Liver (tissue), 9 donors: ENCODE measurements around the gene MRAP2. TPM values are rescaled to one million over a fixed set of nuclear protein-coding genes. Genes with fewer than 3 reads are reported as not detected.
"Not testable (repeated sequence)": the region's sequence is repeated elsewhere in the genome, so short reads cannot be mapped to it uniquely, and the experiment has no call there.

Source experiments
- DNase-seq: peaks from one replicate; pipeline ENCODE4 v3.0.0-alpha.2; 2017; ENCODE audit warnings: low spot score
- H3K27ac ChIP-seq, 2 donors: one replicate each; pipeline ENCODE4 v1.7.0; 2013; ENCODE audit warnings: inconsistent platforms in 2 of 2, low read length in 2 of 2, control low read depth in 1 of 2, low read depth in 1 of 2, mild to moderate bottlenecking in 1 of 2
- H3K27me3 ChIP-seq, 4 donors: one replicate each; pipeline versions ENCODE4 v1.6.1 to v1.7.0; 2013; ENCODE audit warnings: low read length in 3 of 4, inconsistent platforms in 1 of 4, mild to moderate bottlenecking in 1 of 4, moderate library complexity in 1 of 4; ENCODE audit not compliant: control insufficient read depth in 4 of 4, insufficient read depth in 4 of 4
- H3K36me3 ChIP-seq, 4 donors: one replicate each; pipeline versions ENCODE4 v1.6.1 to v1.7.0; 2013; ENCODE audit warnings: low read length in 3 of 4, mild to moderate bottlenecking in 3 of 4, low read depth in 1 of 4, moderate library complexity in 1 of 4; ENCODE audit not compliant: control insufficient read depth in 4 of 4, insufficient read depth in 3 of 4
- H3K4me1 ChIP-seq, 4 donors: one replicate each; pipeline versions ENCODE4 v1.6.1 to v1.7.0; 2013; ENCODE audit warnings: low read length in 3 of 4, mild to moderate bottlenecking in 3 of 4, moderate library complexity in 1 of 4; ENCODE audit not compliant: control insufficient read depth in 4 of 4, insufficient read depth in 4 of 4
- H3K4me3 ChIP-seq, 3 donors: one replicate each; pipeline versions ENCODE4 v1.6.1 to v1.7.0; 2013; ENCODE audit warnings: low read length in 3 of 3, control low read depth in 1 of 3, low read depth in 1 of 3, mild to moderate bottlenecking in 1 of 3
- H3K9ac ChIP-seq, 2 donors: one replicate each; pipeline ENCODE4 v1.7.0; 2013; ENCODE audit warnings: low read length in 2 of 2, mild to moderate bottlenecking in 2 of 2, moderate library complexity in 2 of 2, control low read depth in 1 of 2, low read depth in 1 of 2
- H3K9me3 ChIP-seq, 4 donors: one replicate each; pipeline versions ENCODE4 v1.6.1 to v1.7.0; 2013; ENCODE audit warnings: low read length in 3 of 4; ENCODE audit not compliant: control insufficient read depth in 4 of 4
- EGR1 ChIP-seq, 2 donors: IDR thresholded peaks; 2 replicates each; pipeline ENCODE4 v1.6.1; 2016 to 2018; ENCODE audit warnings: antibody characterized with exemption in 2 of 2, low read depth in 2 of 2
- FOXA1 ChIP-seq: IDR thresholded peaks from 2 replicates; pipeline ENCODE4 v1.6.1; 2016; ENCODE audit warnings: antibody characterized with exemption
- FOXA2 ChIP-seq: IDR thresholded peaks from 2 replicates; pipeline ENCODE4 v1.6.1; 2016; ENCODE audit warnings: antibody characterized with exemption
- GABPA ChIP-seq, 2 donors: IDR thresholded peaks in 1 of 2; conservative IDR thresholded peaks in 1 of 2; 2 replicates each; pipeline ENCODE4 v1.6.1; 2016; ENCODE audit warnings: antibody characterized with exemption in 2 of 2, mild to moderate bottlenecking in 1 of 2, moderate library complexity in 1 of 2
- HNF4A ChIP-seq, 2 donors: conservative IDR thresholded peaks; 2 replicates each; pipeline ENCODE4 v1.6.1; 2016; ENCODE audit warnings: antibody characterized with exemption in 2 of 2, mild to moderate bottlenecking in 2 of 2
- JUND ChIP-seq, 2 donors: IDR thresholded peaks; 2 replicates each; pipeline ENCODE4 v1.6.1; 2016; ENCODE audit warnings: antibody characterized with exemption in 2 of 2
- NR2F2 ChIP-seq: IDR thresholded peaks from 2 replicates; pipeline ENCODE4 v1.6.1; 2016; ENCODE audit warnings: antibody characterized with exemption
- TAF1 ChIP-seq: conservative IDR thresholded peaks from 2 replicates; pipeline ENCODE4 v1.6.1; 2016; ENCODE audit warnings: antibody characterized with exemption, mild to moderate bottlenecking
- WGBS: extraction: QIAGEN DNeasy Blood & Tissue Kit; methylation state at CpG from one replicate; pipeline ENCODE4 v1.1.7; 2013; 5-methylcytosine and 5-hydroxymethylcytosine counted together
- polyA plus RNA-seq, 2 donors: library from polyadenylated mRNA; stranded (reverse) in 1 of 2; unstranded in 1 of 2; fragments of 200-250 nt in 1 of 2; fragments of >200 nt in 1 of 2; fragmentation: Nextera tagmentation in 1 of 2; extraction: Ambion mirVana in 1 of 2; gene quantifications; one replicate each; pipeline versions ENCODE4 v1.2.1 to v1.2.3, GENCODE V29; 2013 to 2015
- total RNA-seq, 2 donors: library from RNA; depleted of rRNA; stranded (reverse); fragments of >200 nt; gene quantifications; one replicate each; pipeline ENCODE4 v1.2.3, GENCODE V29; 2014
- TF ChIP-seq, protein P1 (sequence below): IDR thresholded peaks from 2 replicates; pipeline ENCODE4 v1.6.1; 2016; ENCODE audit warnings: antibody characterized with exemption
- TF ChIP-seq, protein P2 (sequence below): IDR thresholded peaks from 2 replicates; pipeline ENCODE4 v1.6.1; 2016; ENCODE audit warnings: antibody characterized with exemption
- TF ChIP-seq, protein P3 (sequence below): IDR thresholded peaks from 2 replicates; pipeline ENCODE4 v1.6.1; 2016; ENCODE audit warnings: antibody characterized with exemption, mild to moderate bottlenecking
- TF ChIP-seq, protein P4 (sequence below): fragments of 150-350 bp; IDR thresholded peaks from 2 replicates; pipeline ENCODE4 v1.5.1; 2017; ENCODE audit warnings: improper control_type of control experiment, low read depth, low read length; ENCODE audit not compliant: missing input control
- donor health status: healthy.
- donor health status: healthy.
- donor health status: healthy.
- donor health status: healthy.
- donor health status: healthy.

Gene MRAP2
- total and polyA plus RNA-seq, 4 donors, result 0.05 to 0.51 (median 0.08) TPM; not detected in 1

DNA sequence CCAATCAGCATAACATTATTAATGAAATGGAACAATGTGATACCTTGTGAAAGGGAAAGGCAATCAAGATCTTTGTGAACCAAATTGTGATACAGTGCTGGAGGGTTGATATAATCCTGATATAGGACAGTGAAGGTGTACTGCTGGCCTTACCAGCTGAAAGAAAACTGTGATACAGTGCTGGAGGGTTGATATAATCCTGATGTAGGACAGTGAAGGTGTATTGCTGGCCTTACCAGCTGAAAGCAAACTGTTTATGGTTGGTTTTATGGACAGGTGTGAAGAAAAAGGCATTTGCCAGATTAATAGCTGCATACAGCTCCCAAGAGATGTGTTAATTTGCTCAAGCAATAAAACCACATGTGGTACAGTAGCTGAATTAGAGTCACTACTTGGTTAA lies 73.9 kb downstream of the MRAP2 start:
- no peak for TF ChIP-seq FOXA2
- no peak for TF ChIP-seq FOXA1
- no peak for DNase-seq
- Histone ChIP-seq H3K27ac (no peak overlapping the region), H3K27me3 (no peaks in the 10 kb centered on the region), H3K9ac (no peak overlapping the region), H3K4me3 (no peak overlapping the region), H3K36me3 (no peaks in the 10 kb centered on the region), H3K4me1 (no peaks in the 10 kb centered on the region), H3K9me3 (no peaks in the 10 kb centered on the region)

DNA sequence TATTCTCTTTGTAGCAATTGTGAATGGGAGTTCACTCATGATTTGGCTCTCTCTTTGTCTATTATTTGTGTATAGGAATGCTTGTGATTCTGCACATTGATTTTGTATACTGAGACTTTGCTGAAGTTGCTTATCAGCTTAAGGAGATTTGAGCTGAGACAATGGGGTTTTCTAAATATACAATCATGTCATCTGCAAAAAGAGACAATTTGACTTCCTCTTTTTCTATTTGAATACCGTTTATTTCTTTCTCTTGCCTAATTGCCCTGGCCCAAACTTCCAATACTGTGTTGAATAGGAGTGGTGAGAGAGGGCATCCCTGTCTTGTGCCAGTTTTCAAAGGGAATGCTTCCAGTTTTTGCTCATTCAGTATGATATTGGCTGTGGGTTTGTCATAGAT lies 77.8 kb downstream of the MRAP2 start:
- H3K27ac ChIP-seq, H3K27me3 ChIP-seq, H3K4me1 ChIP-seq, H3K9ac ChIP-seq, H3K36me3 ChIP-seq, DNase-seq, H3K9me3 ChIP-seq, H3K4me3 ChIP-seq: not testable (repeated sequence)
- WGBS, result 71% methylated on average over 1 of the region's 1 CpG

DNA sequence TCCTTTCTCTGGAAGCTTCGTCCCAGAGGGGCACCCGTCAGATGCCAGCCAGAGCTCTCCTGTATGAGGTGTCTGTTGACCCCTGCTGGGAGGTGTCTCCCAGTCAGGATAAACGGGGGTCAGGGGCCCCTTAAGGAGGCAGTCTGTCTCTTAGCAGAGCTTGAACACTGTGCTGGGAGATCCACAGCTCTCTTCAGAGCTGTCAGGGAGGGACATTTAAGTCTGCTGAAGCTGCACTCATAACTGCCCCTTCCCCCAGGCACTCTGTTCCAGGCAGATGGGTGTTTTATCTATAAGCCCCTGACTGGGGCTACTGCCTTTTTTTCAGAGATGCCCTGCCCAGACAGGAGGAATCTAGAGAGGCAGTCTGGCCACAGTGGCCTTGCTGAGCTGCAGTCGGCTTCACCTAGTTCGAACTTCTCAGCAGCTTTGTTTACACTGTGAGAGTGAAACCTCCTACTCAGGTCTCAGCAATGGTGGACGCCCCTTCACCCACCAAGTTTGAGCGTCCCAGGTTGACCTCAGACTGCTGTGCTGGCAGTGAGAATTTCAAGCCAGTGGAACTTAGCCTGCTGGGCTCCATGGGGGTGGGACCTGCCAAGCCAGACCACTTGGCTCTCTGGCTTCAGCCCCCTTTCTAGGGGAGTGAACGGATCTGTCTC lies 81.5 kb downstream of the MRAP2 start:
- H3K4me1 ChIP-seq, H3K9me3 ChIP-seq, H3K27ac ChIP-seq, H3K9ac ChIP-seq, DNase-seq, H3K27me3 ChIP-seq, H3K36me3 ChIP-seq, H3K4me3 ChIP-seq: not testable (repeated sequence)
- WGBS, result 68% methylated on average over 8 of the region's 8 CpGs

DNA sequence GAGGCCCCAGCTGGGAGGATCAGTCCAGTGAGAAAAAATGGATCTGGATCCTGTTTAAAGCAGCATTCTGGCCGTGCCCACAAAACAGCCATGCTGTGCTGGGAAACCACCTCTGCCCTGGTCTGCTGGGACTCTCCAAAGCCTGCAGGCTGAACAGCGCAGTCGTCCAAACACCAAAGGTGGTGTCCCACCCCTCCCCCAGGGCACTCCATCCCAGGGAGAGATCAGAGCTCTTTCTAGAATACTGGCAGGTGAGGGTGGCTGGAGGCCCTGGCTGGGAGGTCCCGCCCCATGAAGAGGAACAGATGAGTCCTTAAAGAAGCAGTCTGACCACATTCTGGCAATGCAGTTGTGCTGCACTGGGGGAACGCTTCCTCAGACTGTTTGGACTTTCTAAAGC lies 84.6 kb downstream of the MRAP2 start:
- DNase-seq, result no peak
- TF ChIP-seq, protein P1, sequence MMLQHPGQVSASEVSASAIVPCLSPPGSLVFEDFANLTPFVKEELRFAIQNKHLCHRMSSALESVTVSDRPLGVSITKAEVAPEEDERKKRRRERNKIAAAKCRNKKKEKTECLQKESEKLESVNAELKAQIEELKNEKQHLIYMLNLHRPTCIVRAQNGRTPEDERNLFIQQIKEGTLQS, result no peak
- no peak for TF ChIP-seq NR2F2
- TF ChIP-seq, protein P2, sequence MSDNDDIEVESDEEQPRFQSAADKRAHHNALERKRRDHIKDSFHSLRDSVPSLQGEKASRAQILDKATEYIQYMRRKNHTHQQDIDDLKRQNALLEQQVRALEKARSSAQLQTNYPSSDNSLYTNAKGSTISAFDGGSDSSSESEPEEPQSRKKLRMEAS, result no peak
- TF ChIP-seq, protein P3, sequence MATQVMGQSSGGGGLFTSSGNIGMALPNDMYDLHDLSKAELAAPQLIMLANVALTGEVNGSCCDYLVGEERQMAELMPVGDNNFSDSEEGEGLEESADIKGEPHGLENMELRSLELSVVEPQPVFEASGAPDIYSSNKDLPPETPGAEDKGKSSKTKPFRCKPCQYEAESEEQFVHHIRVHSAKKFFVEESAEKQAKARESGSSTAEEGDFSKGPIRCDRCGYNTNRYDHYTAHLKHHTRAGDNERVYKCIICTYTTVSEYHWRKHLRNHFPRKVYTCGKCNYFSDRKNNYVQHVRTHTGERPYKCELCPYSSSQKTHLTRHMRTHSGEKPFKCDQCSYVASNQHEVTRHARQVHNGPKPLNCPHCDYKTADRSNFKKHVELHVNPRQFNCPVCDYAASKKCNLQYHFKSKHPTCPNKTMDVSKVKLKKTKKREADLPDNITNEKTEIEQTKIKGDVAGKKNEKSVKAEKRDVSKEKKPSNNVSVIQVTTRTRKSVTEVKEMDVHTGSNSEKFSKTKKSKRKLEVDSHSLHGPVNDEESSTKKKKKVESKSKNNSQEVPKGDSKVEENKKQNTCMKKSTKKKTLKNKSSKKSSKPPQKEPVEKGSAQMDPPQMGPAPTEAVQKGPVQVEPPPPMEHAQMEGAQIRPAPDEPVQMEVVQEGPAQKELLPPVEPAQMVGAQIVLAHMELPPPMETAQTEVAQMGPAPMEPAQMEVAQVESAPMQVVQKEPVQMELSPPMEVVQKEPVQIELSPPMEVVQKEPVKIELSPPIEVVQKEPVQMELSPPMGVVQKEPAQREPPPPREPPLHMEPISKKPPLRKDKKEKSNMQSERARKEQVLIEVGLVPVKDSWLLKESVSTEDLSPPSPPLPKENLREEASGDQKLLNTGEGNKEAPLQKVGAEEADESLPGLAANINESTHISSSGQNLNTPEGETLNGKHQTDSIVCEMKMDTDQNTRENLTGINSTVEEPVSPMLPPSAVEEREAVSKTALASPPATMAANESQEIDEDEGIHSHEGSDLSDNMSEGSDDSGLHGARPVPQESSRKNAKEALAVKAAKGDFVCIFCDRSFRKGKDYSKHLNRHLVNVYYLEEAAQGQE, result no peak
- TF ChIP-seq HNF4A (conservative IDR thresholded peaks at IDR 0.05), result no peak
- TF ChIP-seq FOXA1, result no peak
- TF ChIP-seq, protein P4, sequence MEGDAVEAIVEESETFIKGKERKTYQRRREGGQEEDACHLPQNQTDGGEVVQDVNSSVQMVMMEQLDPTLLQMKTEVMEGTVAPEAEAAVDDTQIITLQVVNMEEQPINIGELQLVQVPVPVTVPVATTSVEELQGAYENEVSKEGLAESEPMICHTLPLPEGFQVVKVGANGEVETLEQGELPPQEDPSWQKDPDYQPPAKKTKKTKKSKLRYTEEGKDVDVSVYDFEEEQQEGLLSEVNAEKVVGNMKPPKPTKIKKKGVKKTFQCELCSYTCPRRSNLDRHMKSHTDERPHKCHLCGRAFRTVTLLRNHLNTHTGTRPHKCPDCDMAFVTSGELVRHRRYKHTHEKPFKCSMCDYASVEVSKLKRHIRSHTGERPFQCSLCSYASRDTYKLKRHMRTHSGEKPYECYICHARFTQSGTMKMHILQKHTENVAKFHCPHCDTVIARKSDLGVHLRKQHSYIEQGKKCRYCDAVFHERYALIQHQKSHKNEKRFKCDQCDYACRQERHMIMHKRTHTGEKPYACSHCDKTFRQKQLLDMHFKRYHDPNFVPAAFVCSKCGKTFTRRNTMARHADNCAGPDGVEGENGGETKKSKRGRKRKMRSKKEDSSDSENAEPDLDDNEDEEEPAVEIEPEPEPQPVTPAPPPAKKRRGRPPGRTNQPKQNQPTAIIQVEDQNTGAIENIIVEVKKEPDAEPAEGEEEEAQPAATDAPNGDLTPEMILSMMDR, result no peak
- no peak for TF ChIP-seq EGR1 (IDR thresholded peaks at IDR 0.05; ENCODE audit: low read depth in 2 of 2)
- TF ChIP-seq TAF1, result no peak
- no peak for TF ChIP-seq JUND (IDR thresholded peaks at IDR 0.05)
- TF ChIP-seq GABPA (IDR thresholded peaks at IDR 0.05 in 1 of 2, conservative IDR thresholded peaks at IDR 0.05 in 1 of 2), result no peak
- Histone ChIP-seq H3K4me3 (no peak overlapping the region), H3K27ac (no peak overlapping the region), H3K27me3 (no peaks in the 10 kb centered on the region), H3K4me1 (no peaks in the 10 kb centered on the region), H3K9me3 (no peaks in the 10 kb centered on the region), H3K36me3 (peaks cover 0 to 2% (median 0%) of the 10 kb centered on the region in 4 donors), H3K9ac (no peak overlapping the region)
- 85% methylated on average over 5 of the region's 5 CpGs for WGBS
